ENCODE results near the gene RASSF7. TPM values are rescaled to one million over a fixed set of nuclear protein-coding genes. Genes with fewer than 3 reads are reported as not detected.

The RASSF7 gene
- polyA plus RNA-seq, 1 donor from 2014 or later: 37.1 TPM

DNA sequence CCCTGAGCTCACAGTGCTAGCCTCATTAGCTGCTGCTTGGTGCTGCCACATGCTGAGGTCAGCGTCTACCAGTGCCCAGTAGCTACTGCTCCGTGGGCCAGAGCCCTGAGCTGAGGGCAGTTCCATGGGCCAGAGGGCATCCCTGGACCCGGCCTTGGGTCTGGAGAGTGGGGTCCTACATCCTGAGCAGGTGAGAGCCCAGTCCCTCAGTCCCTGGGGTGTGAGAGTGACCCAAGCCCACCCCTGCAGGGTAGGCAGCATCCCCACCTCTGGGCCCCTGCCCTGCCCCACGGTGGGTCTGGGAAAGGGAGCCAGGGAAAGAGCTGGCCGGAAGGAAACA, 10.1 kb upstream of the RASSF7 start:
- no peak overlapping the region for H3K27ac ChIP-seq (ENCODE audit: low read length)
- H3K36me3 ChIP-seq (ENCODE audit: insufficient read depth, low read length): no peaks in the 10 kb centered on the region
- no peak overlapping the region for H3K9ac ChIP-seq (ENCODE audit: low read length)
- no peak for TF ChIP-seq CTCF (IDR thresholded peaks at IDR 0.05; ENCODE audit: poor library complexity, severe bottlenecking)
- no peak for TF ChIP-seq MXI1 (conservative IDR thresholded peaks at IDR 0.05; ENCODE audit: poor library complexity, severe bottlenecking)
- TF ChIP-seq EZH2 (IDR thresholded peaks at IDR 0.05; ENCODE audit: borderline replicate concordance, insufficient read depth, low read length, poor library complexity, severe bottlenecking): no peak
- no peak for TF ChIP-seq POLR2AphosphoS5 (IDR thresholded peaks at IDR 0.05)
- no peak for TF ChIP-seq REST (IDR thresholded peaks at IDR 0.05; ENCODE audit: borderline replicate concordance)
- TF ChIP-seq EP300 (conservative IDR thresholded peaks at IDR 0.05; ENCODE audit: poor library complexity, severe bottlenecking): no peak
- no peak for TF ChIP-seq RAD21 (conservative IDR thresholded peaks at IDR 0.05)
- H3K79me2 ChIP-seq (replicated peaks; ENCODE audit: insufficient read depth, low read length): no peaks in the 10 kb centered on the region
- peaks cover 14% of the 10 kb centered on the region for H3K27me3 ChIP-seq (ENCODE audit: insufficient read depth, low read depth, low read length)
- no peaks in the 10 kb centered on the region for H3K9me3 ChIP-seq (ENCODE audit: low read length)
- no peaks in the 10 kb centered on the region for H3F3A ChIP-seq (ENCODE audit: insufficient read depth, low read length, poor library complexity, severe bottlenecking)
- no peak overlapping the region for H2AFZ ChIP-seq (ENCODE audit: low read depth, low read length)
- H3K4me2 ChIP-seq (ENCODE audit: low read length): no peak overlapping the region
- no peaks in the 10 kb centered on the region for H4K20me1 ChIP-seq (ENCODE audit: insufficient read depth)
- H3K9me2 ChIP-seq (ENCODE audit: insufficient read depth, low read length): no peaks in the 10 kb centered on the region
- H3K4me3 ChIP-seq (ENCODE audit: low read length): no peak overlapping the region

DNA sequence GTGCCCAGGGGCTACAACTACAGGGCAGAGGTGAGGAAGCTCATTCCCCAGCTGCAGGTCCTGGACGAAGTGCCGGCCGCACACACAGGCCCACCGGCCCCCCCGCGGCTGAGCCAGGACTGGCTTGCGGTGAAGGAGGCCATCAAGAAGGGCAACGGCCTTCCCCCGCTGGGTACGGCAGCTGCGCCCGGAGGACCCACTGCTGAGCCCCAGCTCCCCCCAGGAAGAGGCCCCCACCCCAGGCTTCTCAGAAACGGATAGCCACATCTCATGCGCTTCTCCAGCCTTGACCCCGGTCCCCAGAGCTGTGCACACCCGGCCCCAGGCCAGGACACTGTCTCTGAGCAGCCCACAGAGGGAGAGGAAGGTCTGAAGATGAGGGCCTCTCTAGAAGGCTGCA, 9.6 kb upstream of the RASSF7 start:
- no peaks in the 10 kb centered on the region for H3K79me2 ChIP-seq (replicated peaks; ENCODE audit: insufficient read depth, low read length)
- H2AFZ ChIP-seq (ENCODE audit: low read depth, low read length): no peak overlapping the region
- TF ChIP-seq CTCF (IDR thresholded peaks at IDR 0.05; ENCODE audit: poor library complexity, severe bottlenecking) (no peak), EZH2 (IDR thresholded peaks at IDR 0.05; ENCODE audit: borderline replicate concordance, insufficient read depth, low read length, poor library complexity, severe bottlenecking) (no peak), SMC3 (conservative IDR thresholded peaks at IDR 0.05; ENCODE audit: poor library complexity) (no peak), REST (IDR thresholded peaks at IDR 0.05; ENCODE audit: borderline replicate concordance) (no peak), POLR2AphosphoS5 (IDR thresholded peaks at IDR 0.05) (no peak), RAD21 (conservative IDR thresholded peaks at IDR 0.05) (no peak), MXI1 (conservative IDR thresholded peaks at IDR 0.05; ENCODE audit: poor library complexity, severe bottlenecking) (no peak), EP300 (conservative IDR thresholded peaks at IDR 0.05; ENCODE audit: poor library complexity, severe bottlenecking) (no peak), TAF1 (IDR thresholded peaks at IDR 0.05; ENCODE audit: low read depth) (no peak)
- H3K9ac ChIP-seq (ENCODE audit: low read length): no peak overlapping the region
- H3K36me3 ChIP-seq (ENCODE audit: insufficient read depth, low read length): no peaks in the 10 kb centered on the region
- no peak overlapping the region for H3K4me3 ChIP-seq (ENCODE audit: low read length)
- H3K9me2 ChIP-seq (ENCODE audit: insufficient read depth, low read length): no peaks in the 10 kb centered on the region
- peaks cover 18% of the 10 kb centered on the region for H3K27me3 ChIP-seq (ENCODE audit: insufficient read depth, low read depth, low read length)
- H3F3A ChIP-seq (ENCODE audit: insufficient read depth, low read length, poor library complexity, severe bottlenecking): no peaks in the 10 kb centered on the region
- H4K20me1 ChIP-seq (ENCODE audit: insufficient read depth): no peaks in the 10 kb centered on the region
- H3K9me3 ChIP-seq (ENCODE audit: low read length): no peaks in the 10 kb centered on the region
- H3K27ac ChIP-seq (ENCODE audit: low read length): no peak overlapping the region
- H3K4me2 ChIP-seq (ENCODE audit: low read length): no peak overlapping the region
